Tibial nerve (tissue), 4 donors: ENCODE measurements around the gene SCN8A. TPM values are rescaled to one million over a fixed set of nuclear protein-coding genes. Genes with fewer than 3 reads are reported as not detected.

Experiments used
- DNase-seq, 2 donors: peaks; one replicate each; pipeline ENCODE4 v3.0.0-alpha.2; 2019; ENCODE audit warnings: low spot score in 2 of 2
- H3K27ac ChIP-seq, 4 donors: fragments of 200-600 bp; sonication (generic) in 3 of 4; one replicate each; pipeline ENCODE4 v1.5.1; 2017 to 2019; ENCODE audit warnings: mild to moderate bottlenecking in 1 of 4
- H3K27me3 ChIP-seq, 2 donors: fragments of 200-600 bp; sonication (generic) in 1 of 2; one replicate each; pipeline versions ENCODE4 v1.5.1 to v1.6.0; 2017 to 2019
- H3K36me3 ChIP-seq, 3 donors: fragments of 200-600 bp; sonication (generic); one replicate each; pipeline ENCODE4 v1.5.1; 2018 to 2019
- H3K4me1 ChIP-seq, 4 donors: fragments of 200-600 bp; sonication (generic) in 3 of 4; one replicate each; pipeline ENCODE4 v1.5.1; 2017 to 2019
- H3K4me3 ChIP-seq, 4 donors: fragments of 200-600 bp; sonication (generic) in 3 of 4; one replicate each; pipeline ENCODE4 v1.5.1; 2017 to 2019; ENCODE audit warnings: mild to moderate bottlenecking in 1 of 4, moderate library complexity in 1 of 4
- H3K9me3 ChIP-seq, 4 donors: fragments of 200-600 bp; sonication (generic) in 3 of 4; one replicate each; pipeline ENCODE4 v1.5.1; 2017 to 2019
- EP300 ChIP-seq, 2 donors: sonication (generic); formaldehyde crosslinking; IDR thresholded peaks; one replicate each; pipeline ENCODE4 v1.6.1; 2017; ENCODE audit warnings: antibody characterized with exemption in 2 of 2, mild to moderate bottlenecking in 1 of 2
- POLR2A ChIP-seq, 2 donors: fragments of 450-650 bp; IDR thresholded peaks; one replicate each; pipeline ENCODE4 v1.6.1; 2017; ENCODE audit warnings: antibody characterized with exemption in 2 of 2, mild to moderate bottlenecking in 2 of 2, moderate library complexity in 2 of 2
- WGBS, 2 donors: methylation state at CpG; one replicate each; pipeline ENCODE4 v1.1.5; 2018; 5-methylcytosine and 5-hydroxymethylcytosine counted together
- total RNA-seq, 4 donors: library from RNA; depleted of rRNA; stranded (reverse); fragments of >200 nt; gene quantifications; one replicate each; pipeline ENCODE4 v1.1.0, GENCODE V29; 2016
- TF ChIP-seq, protein P1 (sequence below), 5 experiments: fragments of 200-600 bp in 3 of 5; fragments of 450-650 bp in 2 of 5; sonication (generic) in 3 of 5; IDR thresholded peaks; one replicate each; pipeline ENCODE4 v1.5.1; 2016 to 2019; ENCODE audit warnings: antibody characterized with exemption in 5 of 5, mild to moderate bottlenecking in 3 of 5, moderate library complexity in 2 of 5

SCN8A gene
- total RNA-seq, 4 donors from 2014 or later, result 0.21 to 3.3 (median 0.50) TPM

DNA sequence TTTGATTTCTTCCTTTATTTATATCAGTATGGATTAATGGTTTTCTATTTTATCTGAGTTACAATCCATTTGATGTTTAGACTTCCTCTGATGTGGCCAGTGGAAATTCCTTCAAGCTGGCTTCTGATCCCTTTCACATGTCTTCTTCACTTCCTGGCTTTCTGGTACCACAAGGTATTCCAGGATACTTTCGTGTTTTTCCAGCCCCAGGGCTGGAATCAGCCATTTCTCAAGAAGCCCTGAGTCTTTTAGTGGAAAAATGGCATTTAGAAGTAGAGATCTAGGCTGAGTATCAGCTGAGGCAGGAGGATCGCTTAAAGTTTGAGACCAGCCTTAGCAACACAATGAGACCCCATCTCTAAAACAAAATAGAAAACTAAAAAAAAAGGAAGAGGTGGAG lies 164.2 kb downstream of the SCN8A start:
- TF ChIP-seq POLR2A (IDR thresholded peaks at IDR 0.05) (no peak), EP300 (IDR thresholded peaks at IDR 0.05) (no peak)
- TF ChIP-seq, protein P1, sequence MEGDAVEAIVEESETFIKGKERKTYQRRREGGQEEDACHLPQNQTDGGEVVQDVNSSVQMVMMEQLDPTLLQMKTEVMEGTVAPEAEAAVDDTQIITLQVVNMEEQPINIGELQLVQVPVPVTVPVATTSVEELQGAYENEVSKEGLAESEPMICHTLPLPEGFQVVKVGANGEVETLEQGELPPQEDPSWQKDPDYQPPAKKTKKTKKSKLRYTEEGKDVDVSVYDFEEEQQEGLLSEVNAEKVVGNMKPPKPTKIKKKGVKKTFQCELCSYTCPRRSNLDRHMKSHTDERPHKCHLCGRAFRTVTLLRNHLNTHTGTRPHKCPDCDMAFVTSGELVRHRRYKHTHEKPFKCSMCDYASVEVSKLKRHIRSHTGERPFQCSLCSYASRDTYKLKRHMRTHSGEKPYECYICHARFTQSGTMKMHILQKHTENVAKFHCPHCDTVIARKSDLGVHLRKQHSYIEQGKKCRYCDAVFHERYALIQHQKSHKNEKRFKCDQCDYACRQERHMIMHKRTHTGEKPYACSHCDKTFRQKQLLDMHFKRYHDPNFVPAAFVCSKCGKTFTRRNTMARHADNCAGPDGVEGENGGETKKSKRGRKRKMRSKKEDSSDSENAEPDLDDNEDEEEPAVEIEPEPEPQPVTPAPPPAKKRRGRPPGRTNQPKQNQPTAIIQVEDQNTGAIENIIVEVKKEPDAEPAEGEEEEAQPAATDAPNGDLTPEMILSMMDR (IDR thresholded peaks at IDR 0.05), result no peak

DNA sequence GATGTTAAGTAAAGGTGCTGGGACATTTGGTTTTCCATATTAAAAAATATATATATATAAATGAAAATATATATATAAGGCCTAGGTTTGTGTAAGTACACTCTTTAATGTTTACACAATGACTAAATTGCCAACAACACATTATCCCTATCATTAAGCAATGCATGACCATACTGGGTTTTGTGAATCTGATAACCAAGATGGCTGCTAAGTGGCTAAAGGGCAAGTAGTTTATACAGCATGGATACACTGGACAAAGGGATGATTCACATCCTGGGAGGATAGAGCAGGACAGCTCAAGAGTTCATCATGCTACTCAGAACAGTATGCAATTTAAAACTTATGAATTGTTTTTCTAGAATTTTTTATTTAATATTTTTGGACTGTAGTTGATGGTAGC lies 168.1 kb downstream of the SCN8A start:
- H3K9me3 ChIP-seq, result no peaks in the 10 kb centered on the region
- TF ChIP-seq POLR2A (IDR thresholded peaks at IDR 0.05), result no peak
- TF ChIP-seq EP300 (IDR thresholded peaks at IDR 0.05), result no peak
- TF ChIP-seq, protein P1 (IDR thresholded peaks at IDR 0.05), result no peak
- no peak overlapping the region for H3K4me3 ChIP-seq
- H3K27me3 ChIP-seq, result peaks cover 0 to 3% of the 10 kb centered on the region in 2 donors
- no peaks in the 10 kb centered on the region for H3K36me3 ChIP-seq
- no peak overlapping the region for H3K27ac ChIP-seq
- no peaks in the 10 kb centered on the region for H3K4me1 ChIP-seq
- DNase-seq, result no peak

More for the DNA sequence above, 164.2 kb downstream of the SCN8A start:
- 92 to 93% methylated on average over 2 of the region's 2 CpGs for WGBS, 2 donors
- no peak overlapping the region for H3K4me3 ChIP-seq
- DNase-seq, result no peak
- H3K9me3 ChIP-seq, result no peaks in the 10 kb centered on the region
- H3K36me3 ChIP-seq, result no peaks in the 10 kb centered on the region
- peaks cover 0 to 14% (median 7%) of the 10 kb centered on the region in 4 donors for H3K4me1 ChIP-seq
- no peak overlapping the region for H3K27ac ChIP-seq
- no peaks in the 10 kb centered on the region for H3K27me3 ChIP-seq

DNA sequence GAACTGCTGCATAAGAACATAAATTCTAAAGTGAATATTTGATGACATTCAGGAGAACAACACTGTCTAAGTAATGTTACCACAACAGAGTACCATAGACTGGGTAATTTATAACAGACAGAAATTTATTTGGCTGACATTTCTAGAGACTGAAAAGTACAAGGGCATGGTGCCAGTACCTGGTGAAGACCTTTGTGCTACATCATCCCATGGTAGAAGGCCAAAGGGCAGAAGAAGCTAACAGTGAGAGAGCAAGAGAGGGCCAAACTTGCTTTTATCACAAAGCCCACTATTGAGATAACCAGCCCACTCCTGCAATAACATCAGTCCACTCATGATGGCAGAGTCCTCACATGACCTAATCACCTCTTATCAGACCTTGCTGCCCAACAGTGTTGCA lies 168.7 kb downstream of the SCN8A start:
- TF ChIP-seq EP300 (IDR thresholded peaks at IDR 0.05), result no peak
- no peak for TF ChIP-seq POLR2A (IDR thresholded peaks at IDR 0.05)
- TF ChIP-seq, protein P1 (IDR thresholded peaks at IDR 0.05), result no peak
- H3K36me3 ChIP-seq, result no peaks in the 10 kb centered on the region
- H3K27ac ChIP-seq, result no peak overlapping the region
- H3K27me3 ChIP-seq, result peaks cover 0 to 3% of the 10 kb centered on the region in 2 donors
- DNase-seq, result no peak
- H3K4me3 ChIP-seq, result no peak overlapping the region
- H3K9me3 ChIP-seq, result no peaks in the 10 kb centered on the region
- no peaks in the 10 kb centered on the region for H3K4me1 ChIP-seq

DNA sequence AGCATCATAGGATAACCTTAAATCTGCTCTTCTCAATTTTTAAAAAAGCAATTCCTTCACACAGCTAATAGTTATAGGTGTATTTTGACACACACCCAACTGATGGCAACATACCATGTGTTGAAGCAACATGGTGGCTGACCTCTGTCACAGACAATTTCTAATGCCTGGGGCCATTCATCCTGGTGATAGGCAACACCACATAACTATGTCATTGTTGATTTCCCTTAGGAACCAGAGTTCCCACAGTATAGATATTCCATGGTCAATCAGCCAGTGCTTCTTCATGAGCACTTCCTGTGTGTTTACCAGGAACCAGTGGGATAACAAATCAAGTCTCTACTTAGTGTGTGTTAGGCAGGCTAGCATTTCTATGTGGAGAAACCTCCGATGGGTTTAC lies 169.2 kb downstream of the SCN8A start:
- Histone ChIP-seq H3K4me1 (no peaks in the 10 kb centered on the region), H3K27ac (no peak overlapping the region), H3K36me3 (no peaks in the 10 kb centered on the region), H3K27me3 (peaks cover 0 to 3% of the 10 kb centered on the region in 2 donors), H3K9me3 (no peaks in the 10 kb centered on the region), H3K4me3 (no peak overlapping the region)
- TF ChIP-seq POLR2A (IDR thresholded peaks at IDR 0.05) (no peak), EP300 (IDR thresholded peaks at IDR 0.05) (no peak)
- TF ChIP-seq, protein P1 (IDR thresholded peaks at IDR 0.05), result no peak
- WGBS, 2 donors, result 48 to 88% methylated on average over 1 of the region's 1 CpG
- DNase-seq, result no peak

DNA sequence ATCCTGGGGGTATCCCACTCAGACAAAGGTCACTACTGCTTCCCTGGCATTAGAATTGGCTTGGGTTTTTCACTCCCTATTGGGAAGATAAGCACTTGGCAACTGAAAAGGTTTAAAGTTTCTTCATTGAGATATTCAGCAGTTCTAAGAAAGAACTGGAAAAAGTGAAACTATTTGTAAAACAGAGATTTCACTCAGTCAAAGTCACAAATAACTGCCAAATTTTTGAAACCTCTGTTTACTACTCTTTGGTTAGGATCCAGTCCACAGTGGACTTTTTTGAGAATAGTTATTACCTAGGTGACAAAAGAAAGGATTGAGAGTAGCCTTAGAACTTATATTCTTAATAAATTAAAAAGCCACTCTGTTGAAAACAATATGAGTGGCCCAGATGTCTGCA lies 172.7 kb downstream of the SCN8A start:
- H3K36me3 ChIP-seq, result no peaks in the 10 kb centered on the region
- H3K27ac ChIP-seq, result no peak overlapping the region
- no peak for DNase-seq
- no peak overlapping the region for H3K4me3 ChIP-seq
- no peaks in the 10 kb centered on the region for H3K4me1 ChIP-seq
- no peaks in the 10 kb centered on the region for H3K9me3 ChIP-seq
- TF ChIP-seq POLR2A (IDR thresholded peaks at IDR 0.05) (no peak), EP300 (IDR thresholded peaks at IDR 0.05) (no peak)
- TF ChIP-seq, protein P1 (IDR thresholded peaks at IDR 0.05), result no peak
- H3K27me3 ChIP-seq, result peaks cover 0 to 3% of the 10 kb centered on the region in 2 donors
